PFSK-1 (cell line): ENCODE data around the gene APOL6.

Experiments used
- POLR2AphosphoS5 ChIP-seq: IDR thresholded peaks from 2 replicates; pipeline ENCODE4 v1.6.1; 2012; ENCODE audit warnings: low read depth, mild to moderate bottlenecking, control low read depth, low read length, moderate library complexity
- SIN3A ChIP-seq: IDR thresholded peaks from 2 replicates; pipeline ENCODE4 v1.6.1; 2012; ENCODE audit warnings: mild to moderate bottlenecking, low read length, moderate library complexity, borderline replicate concordance; ENCODE audit not compliant: insufficient read depth
- TF ChIP-seq, protein P1 (sequence below), 2 experiments: IDR thresholded peaks; 2 replicates each; pipeline versions ENCODE4 v1.6.1 to v1.8.0; 2011 to 2012; ENCODE audit warnings: low read depth in 2 of 2, low read length in 2 of 2, control low read depth in 1 of 2, inconsistent platforms in 1 of 2, mild to moderate bottlenecking in 1 of 2, moderate library complexity in 1 of 2; ENCODE audit not compliant: insufficient read depth in 1 of 2

- TF ChIP-seq POLR2AphosphoS5 (no peak), SIN3A (no peak)
- TF ChIP-seq, protein P1, sequence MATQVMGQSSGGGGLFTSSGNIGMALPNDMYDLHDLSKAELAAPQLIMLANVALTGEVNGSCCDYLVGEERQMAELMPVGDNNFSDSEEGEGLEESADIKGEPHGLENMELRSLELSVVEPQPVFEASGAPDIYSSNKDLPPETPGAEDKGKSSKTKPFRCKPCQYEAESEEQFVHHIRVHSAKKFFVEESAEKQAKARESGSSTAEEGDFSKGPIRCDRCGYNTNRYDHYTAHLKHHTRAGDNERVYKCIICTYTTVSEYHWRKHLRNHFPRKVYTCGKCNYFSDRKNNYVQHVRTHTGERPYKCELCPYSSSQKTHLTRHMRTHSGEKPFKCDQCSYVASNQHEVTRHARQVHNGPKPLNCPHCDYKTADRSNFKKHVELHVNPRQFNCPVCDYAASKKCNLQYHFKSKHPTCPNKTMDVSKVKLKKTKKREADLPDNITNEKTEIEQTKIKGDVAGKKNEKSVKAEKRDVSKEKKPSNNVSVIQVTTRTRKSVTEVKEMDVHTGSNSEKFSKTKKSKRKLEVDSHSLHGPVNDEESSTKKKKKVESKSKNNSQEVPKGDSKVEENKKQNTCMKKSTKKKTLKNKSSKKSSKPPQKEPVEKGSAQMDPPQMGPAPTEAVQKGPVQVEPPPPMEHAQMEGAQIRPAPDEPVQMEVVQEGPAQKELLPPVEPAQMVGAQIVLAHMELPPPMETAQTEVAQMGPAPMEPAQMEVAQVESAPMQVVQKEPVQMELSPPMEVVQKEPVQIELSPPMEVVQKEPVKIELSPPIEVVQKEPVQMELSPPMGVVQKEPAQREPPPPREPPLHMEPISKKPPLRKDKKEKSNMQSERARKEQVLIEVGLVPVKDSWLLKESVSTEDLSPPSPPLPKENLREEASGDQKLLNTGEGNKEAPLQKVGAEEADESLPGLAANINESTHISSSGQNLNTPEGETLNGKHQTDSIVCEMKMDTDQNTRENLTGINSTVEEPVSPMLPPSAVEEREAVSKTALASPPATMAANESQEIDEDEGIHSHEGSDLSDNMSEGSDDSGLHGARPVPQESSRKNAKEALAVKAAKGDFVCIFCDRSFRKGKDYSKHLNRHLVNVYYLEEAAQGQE (IDR thresholded peaks at IDR 0.05; ENCODE audit: insufficient read depth in 1 of 2, low read depth in 2 of 2, low read length in 2 of 2): no peak
These were observed 64.4 kb downstream of the APOL6 start for GRCh38 chr22:35712672-35713071.
